Measurements from ENCODE around the gene ANO6. TPM values are rescaled to one million over a fixed set of nuclear protein-coding genes. Genes with fewer than 3 reads are reported as not detected.

ANO6 gene
- total RNA-seq, 2 experiments from 2014 or later, result 13.1 to 13.6 TPM

DNA sequence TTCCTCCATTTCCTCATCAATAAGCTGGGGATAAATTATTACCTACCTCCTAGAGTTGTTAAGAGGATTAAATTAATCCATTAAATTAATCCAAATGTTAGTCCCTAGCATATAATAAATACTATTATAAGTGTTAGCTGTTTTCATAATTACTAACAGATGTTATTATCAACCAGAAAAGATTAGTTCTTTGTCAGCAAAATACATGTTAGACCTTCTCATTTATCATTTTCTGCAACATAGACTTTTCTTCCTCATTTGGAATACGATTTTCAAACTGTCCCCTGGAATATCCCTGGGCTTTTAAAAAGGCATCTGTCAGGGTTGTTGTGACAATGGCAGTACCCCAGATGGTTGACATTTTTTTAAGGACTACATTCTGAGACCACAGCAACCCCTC, 133.1 kb downstream of the ANO6 start:
- Mint-ChIP-seq H3K4me3 (no peak overlapping the region), H3K27ac (no peak overlapping the region), H3K36me3 (ENCODE audit: low read depth) (peaks cover 45% of the 10 kb centered on the region), H3K4me1 (ENCODE audit: low read depth) (no peaks in the 10 kb centered on the region), H3K27me3 (no peaks in the 10 kb centered on the region), H3K9me3 (peaks cover 2% of the 10 kb centered on the region)
- TF ChIP-seq, protein P1, sequence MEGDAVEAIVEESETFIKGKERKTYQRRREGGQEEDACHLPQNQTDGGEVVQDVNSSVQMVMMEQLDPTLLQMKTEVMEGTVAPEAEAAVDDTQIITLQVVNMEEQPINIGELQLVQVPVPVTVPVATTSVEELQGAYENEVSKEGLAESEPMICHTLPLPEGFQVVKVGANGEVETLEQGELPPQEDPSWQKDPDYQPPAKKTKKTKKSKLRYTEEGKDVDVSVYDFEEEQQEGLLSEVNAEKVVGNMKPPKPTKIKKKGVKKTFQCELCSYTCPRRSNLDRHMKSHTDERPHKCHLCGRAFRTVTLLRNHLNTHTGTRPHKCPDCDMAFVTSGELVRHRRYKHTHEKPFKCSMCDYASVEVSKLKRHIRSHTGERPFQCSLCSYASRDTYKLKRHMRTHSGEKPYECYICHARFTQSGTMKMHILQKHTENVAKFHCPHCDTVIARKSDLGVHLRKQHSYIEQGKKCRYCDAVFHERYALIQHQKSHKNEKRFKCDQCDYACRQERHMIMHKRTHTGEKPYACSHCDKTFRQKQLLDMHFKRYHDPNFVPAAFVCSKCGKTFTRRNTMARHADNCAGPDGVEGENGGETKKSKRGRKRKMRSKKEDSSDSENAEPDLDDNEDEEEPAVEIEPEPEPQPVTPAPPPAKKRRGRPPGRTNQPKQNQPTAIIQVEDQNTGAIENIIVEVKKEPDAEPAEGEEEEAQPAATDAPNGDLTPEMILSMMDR (IDR thresholded peaks at IDR 0.05), result no peak
- intact Hi-C loops (cut with micrococcal nuclease), result no loop called here
- POLR2A ChIA-PET, result no interaction called here
- no peak for ATAC-seq
- no peak for DNase-seq
- CTCF ChIA-PET, result no interaction called here

DNA sequence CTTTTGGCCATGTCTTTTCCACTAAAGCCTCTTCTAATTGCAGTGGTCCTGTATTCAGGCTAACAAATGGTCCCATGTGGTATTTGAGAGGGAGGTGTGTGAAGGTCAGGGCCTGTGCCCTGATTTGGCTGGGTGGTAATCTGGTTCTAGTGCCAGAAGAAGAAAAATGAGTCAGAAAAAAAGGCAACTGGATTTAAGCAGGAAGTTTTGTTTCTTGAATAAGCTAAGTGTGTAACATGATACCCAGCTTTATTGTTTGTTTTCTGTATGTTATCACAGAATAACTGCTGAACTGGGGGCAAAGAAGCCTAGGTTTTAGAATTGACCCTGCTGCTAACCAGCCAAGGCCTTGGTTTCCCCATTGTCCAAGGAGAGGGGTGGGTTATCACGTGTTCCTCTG, 134.0 kb downstream of the ANO6 start:
- TF ChIP-seq, protein P1 (IDR thresholded peaks at IDR 0.05), result no peak
- peaks cover 45% of the 10 kb centered on the region for H3K36me3 Mint-ChIP-seq (ENCODE audit: low read depth)
- DNase-seq (no peak), ATAC-seq (no peak)
- POLR2A ChIA-PET, result no interaction called here
- H3K27me3 Mint-ChIP-seq, result no peaks in the 10 kb centered on the region
- H3K4me1 Mint-ChIP-seq (ENCODE audit: low read depth), result peaks cover 4% of the 10 kb centered on the region
- CTCF ChIA-PET, result interaction anchor here (1.0 kb wide), 1 partner anchor 11 kb away, joined by 4 read pairs; no protein-coding TSS in a partner anchor
- no peak overlapping the region for H3K4me3 Mint-ChIP-seq
- peaks cover 2% of the 10 kb centered on the region for H3K9me3 Mint-ChIP-seq
- intact Hi-C loops (cut with micrococcal nuclease), result no loop called here
- no peak overlapping the region for H3K27ac Mint-ChIP-seq

DNA sequence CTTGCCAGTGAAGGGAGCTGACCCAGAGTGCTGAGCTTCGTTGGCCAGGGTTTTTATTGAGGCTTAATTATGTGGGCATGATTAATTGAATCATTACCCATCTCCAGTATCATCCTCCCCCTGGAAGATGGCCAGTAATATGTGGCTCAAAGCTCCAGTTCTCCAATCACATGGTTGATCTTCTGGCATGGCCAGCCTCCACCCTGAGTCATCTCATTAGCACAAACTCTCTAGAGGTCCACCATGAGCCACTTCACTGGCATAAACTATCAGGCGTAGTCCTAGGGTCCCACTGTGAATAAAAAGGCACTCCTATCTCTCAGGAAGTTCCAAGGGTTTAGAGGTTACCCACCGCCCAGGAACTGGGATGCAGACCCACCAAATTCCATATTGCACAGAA, 135.0 kb downstream of the ANO6 start:
- Mint-ChIP-seq H3K36me3 (ENCODE audit: low read depth) (peaks cover 51% of the 10 kb centered on the region), H3K27me3 (no peaks in the 10 kb centered on the region), H3K4me1 (ENCODE audit: low read depth) (peaks cover 4% of the 10 kb centered on the region), H3K27ac (no peak overlapping the region), H3K4me3 (no peak overlapping the region), H3K9me3 (peaks cover 2% of the 10 kb centered on the region)
- ATAC-seq (no peak), DNase-seq (no peak)
- intact Hi-C loops (cut with micrococcal nuclease), result no loop called here
- CTCF ChIA-PET, result no interaction called here
- POLR2A ChIA-PET, result no interaction called here
- TF ChIP-seq, protein P1 (IDR thresholded peaks at IDR 0.05), result no peak

DNA sequence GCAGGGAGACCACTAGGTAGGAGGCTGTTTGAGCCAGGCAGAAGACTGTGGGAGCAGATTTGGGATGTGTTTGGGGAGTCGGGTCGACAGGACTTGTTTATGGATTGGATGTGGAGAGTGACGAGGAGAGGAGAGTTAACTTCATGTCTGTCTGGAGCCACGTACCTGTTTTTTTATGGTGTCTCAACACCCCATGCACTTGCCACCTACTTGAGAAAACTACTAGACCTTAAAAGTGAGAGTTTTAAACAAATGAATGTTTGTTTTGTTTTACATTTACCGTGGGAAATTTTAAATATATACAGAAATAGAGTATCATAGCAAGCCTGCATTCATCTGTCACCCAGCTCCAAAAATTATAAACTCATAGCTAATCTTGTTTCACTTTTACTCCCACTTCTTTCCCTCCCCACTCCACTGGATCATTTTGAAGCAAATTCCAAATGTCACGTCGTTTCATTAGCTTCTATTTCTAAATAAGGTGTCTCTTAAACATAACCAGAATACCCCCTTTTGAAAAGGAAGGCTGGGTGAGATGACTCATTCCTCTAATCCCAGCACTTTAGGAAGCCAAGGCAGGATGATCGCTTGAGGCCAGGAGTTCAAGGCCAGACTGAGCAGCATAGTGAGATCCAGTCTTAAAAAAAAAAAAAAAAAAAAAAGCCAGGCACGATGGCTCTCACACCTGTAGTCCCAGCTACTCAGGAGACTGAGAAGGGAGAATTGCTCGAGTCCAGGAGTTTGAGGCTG, 136.2 kb downstream of the ANO6 start:
- no peak for ATAC-seq
- CTCF ChIA-PET, result no interaction called here
- no peak for DNase-seq
- no peak overlapping the region for H3K27ac Mint-ChIP-seq
- peaks cover 4% of the 10 kb centered on the region for H3K4me1 Mint-ChIP-seq (ENCODE audit: low read depth)
- no peaks in the 10 kb centered on the region for H3K27me3 Mint-ChIP-seq
- H3K4me3 Mint-ChIP-seq, result no peak overlapping the region
- TF ChIP-seq, protein P1 (IDR thresholded peaks at IDR 0.05), result no peak
- H3K9me3 Mint-ChIP-seq, result peaks cover 2% of the 10 kb centered on the region
- POLR2A ChIA-PET, result no interaction called here
- H3K36me3 Mint-ChIP-seq (ENCODE audit: low read depth), result peaks cover 49% of the 10 kb centered on the region
- intact Hi-C loops (cut with micrococcal nuclease), result no loop called here

DNA sequence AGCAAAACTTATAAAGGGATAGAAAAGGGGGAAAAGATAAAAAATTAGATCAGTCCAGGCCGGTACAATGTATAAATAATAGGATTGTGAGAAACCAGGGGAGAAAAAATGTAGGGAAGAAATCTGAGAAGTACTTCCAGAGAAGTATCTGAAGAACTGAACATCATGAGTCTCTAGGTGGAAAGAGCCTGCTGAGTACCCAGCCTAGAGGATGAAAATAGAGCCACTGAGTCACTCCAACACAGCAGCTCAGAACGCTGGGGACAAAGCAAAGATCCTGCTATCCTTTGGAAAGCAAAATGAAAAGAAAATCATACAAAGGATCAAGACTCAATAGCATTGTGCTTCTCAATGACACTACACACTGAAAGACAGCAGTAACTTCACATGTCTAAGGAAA, 138.0 kb downstream of the ANO6 start:
- CTCF ChIA-PET, result no interaction called here
- Mint-ChIP-seq H3K4me1 (ENCODE audit: low read depth) (peaks cover 4% of the 10 kb centered on the region), H3K36me3 (ENCODE audit: low read depth) (peaks cover 44% of the 10 kb centered on the region), H3K4me3 (no peak overlapping the region), H3K27ac (no peak overlapping the region), H3K27me3 (no peaks in the 10 kb centered on the region), H3K9me3 (peaks cover 2% of the 10 kb centered on the region)
- intact Hi-C loops (cut with micrococcal nuclease), result no loop called here
- POLR2A ChIA-PET, result no interaction called here
- no peak for DNase-seq
- ATAC-seq, result no peak
- TF ChIP-seq, protein P1 (IDR thresholded peaks at IDR 0.05), result no peak
